BE2C (cell line): ENCODE results near the gene THSD1.
A peak's percentile ranks its signal among the peaks of the same experiment; 100 is the strongest.

Experiments
- DNase-seq: peaks from one replicate; pipeline ENCODE4 v3.0.0-alpha.2; 2020
- H3K27me3 ChIP-seq: fragments of 250-450 bp; sonication (Bioruptor Pico); 2 replicates; pipeline ENCODE4 v1.5.1; 2020; ENCODE audit warnings: mild to moderate bottlenecking
- H3K36me3 ChIP-seq: fragments of 250-450 bp; sonication (Bioruptor Pico); 2 replicates; pipeline ENCODE4 v1.5.1; 2020; ENCODE audit warnings: mild to moderate bottlenecking
- H3K4me1 ChIP-seq: fragments of 250-450 bp; sonication (Bioruptor Pico); 2 replicates; pipeline ENCODE4 v1.5.1; 2020
- H3K4me3 ChIP-seq: 2 replicates; pipeline ENCODE4 v1.5.1; 2011; ENCODE audit warnings: low read depth, low read length
- H3K9me3 ChIP-seq: fragments of 250-450 bp; sonication (Bioruptor Pico); 2 replicates; pipeline ENCODE4 v1.5.1; 2020
- CTCF ChIP-seq: IDR thresholded peaks from 2 replicates; pipeline ENCODE4 v1.5.1; 2012; ENCODE audit warnings: mild to moderate bottlenecking, low read depth, low read length

The THSD1 gene

GRCh38 chr13:52405369-52405766, 604 bp downstream of the THSD1 start:
- no peaks in the 10 kb centered on the region for H3K36me3 ChIP-seq
- TF ChIP-seq CTCF: no peak
- peak overlapping the region; percentile 56 for H3K4me3 ChIP-seq
- H3K27me3 ChIP-seq: peaks cover 19% of the 10 kb centered on the region
- DNase-seq: no peak
- H3K9me3 ChIP-seq: no peaks in the 10 kb centered on the region
- no peaks in the 10 kb centered on the region for H3K4me1 ChIP-seq

- Histone ChIP-seq H3K27me3 (peaks cover 8% of the 10 kb centered on the region), H3K36me3 (no peaks in the 10 kb centered on the region), H3K4me1 (no peaks in the 10 kb centered on the region), H3K4me3 (no peak overlapping the region), H3K9me3 (no peaks in the 10 kb centered on the region)
- DNase-seq: no peak
- TF ChIP-seq CTCF: no peak
These were observed 6.3 kb downstream of the THSD1 start for GRCh38 chr13:52399708-52400107.

- Histone ChIP-seq H3K27me3 (peaks cover 1% of the 10 kb centered on the region), H3K36me3 (no peaks in the 10 kb centered on the region), H3K4me1 (no peaks in the 10 kb centered on the region), H3K9me3 (no peaks in the 10 kb centered on the region), H3K4me3 (no peak overlapping the region)
- TF ChIP-seq CTCF: no peak
- DNase-seq: no peak
These were observed 6.9 kb downstream of the THSD1 start for GRCh38 chr13:52399046-52399445.

GRCh38 chr13:52395704-52396103, 10.3 kb downstream of the THSD1 start:
- TF ChIP-seq CTCF: no peak
- no peaks in the 10 kb centered on the region for H3K4me1 ChIP-seq
- H3K27me3 ChIP-seq: no peaks in the 10 kb centered on the region
- H3K9me3 ChIP-seq: no peaks in the 10 kb centered on the region
- H3K4me3 ChIP-seq: no peak overlapping the region
- DNase-seq: no peak
- H3K36me3 ChIP-seq: no peaks in the 10 kb centered on the region

- Histone ChIP-seq H3K27me3 (no peaks in the 10 kb centered on the region), H3K4me3 (no peak overlapping the region), H3K9me3 (no peaks in the 10 kb centered on the region), H3K4me1 (no peaks in the 10 kb centered on the region), H3K36me3 (no peaks in the 10 kb centered on the region)
- no peak for DNase-seq
- TF ChIP-seq CTCF: no peak
These were observed 11.4 kb downstream of the THSD1 start for GRCh38 chr13:52394586-52394985.

- no peaks in the 10 kb centered on the region for H3K4me1 ChIP-seq
- no peak for TF ChIP-seq CTCF
- no peaks in the 10 kb centered on the region for H3K36me3 ChIP-seq
- DNase-seq: no peak
- H3K4me3 ChIP-seq: no peak overlapping the region
- no peaks in the 10 kb centered on the region for H3K9me3 ChIP-seq
- no peaks in the 10 kb centered on the region for H3K27me3 ChIP-seq
These were observed 12.2 kb downstream of the THSD1 start for GRCh38 chr13:52393572-52394357.
